Body of pancreas (tissue), 4 donors: Measurements from ENCODE around the gene TM4SF20.

Experiments
- CTCF ChIP-seq, 7 experiments: fragments of 450-650 bp in 4 of 7; fragments of 200-600 bp in 3 of 7; sonication (generic) in 3 of 7; IDR thresholded peaks; one replicate each; pipeline ENCODE4 v1.5.1; 2016 to 2019; ENCODE audit warnings: antibody characterized with exemption in 7 of 7
- POLR2A ChIP-seq, 3 donors: fragments of 450-650 bp; IDR thresholded peaks; one replicate each; pipeline ENCODE4 v1.6.1; 2016; ENCODE audit warnings: antibody characterized with exemption in 3 of 3, mild to moderate bottlenecking in 2 of 3

GRCh38 chr2:227373389-227373788 lies 5.7 kb downstream of the TM4SF20 start:
- TF ChIP-seq CTCF (IDR thresholded peaks at IDR 0.05) (no peak), POLR2A (IDR thresholded peaks at IDR 0.05) (no peak)
